Endothelial cell (in vitro differentiated cells): ENCODE data around the gene UBXN1. TPM values are rescaled to one million over a fixed set of nuclear protein-coding genes. Genes with fewer than 3 reads are reported as not detected.
A peak's percentile ranks its signal among the peaks of the same experiment; 100 is the strongest.
"Not testable (repeated sequence)": the region's sequence is repeated elsewhere in the genome, so short reads cannot be mapped to it uniquely, and the experiment has no call there.

Source experiments
- DNase-seq: peaks from one replicate; pipeline ENCODE4 v3.0.0; 2021; ENCODE audit warnings: low spot score
- H3K27ac Mint-ChIP-seq: one replicate; pipeline ENCODE4 v1.8.0; 2021; ENCODE audit warnings: mixed read lengths, inconsistent platforms; ENCODE audit not compliant: unreplicated experiment
- H3K27me3 Mint-ChIP-seq: one replicate; pipeline ENCODE4 v1.8.0; 2021; ENCODE audit warnings: mild to moderate bottlenecking, moderate library complexity, mixed read lengths, inconsistent platforms; ENCODE audit not compliant: unreplicated experiment
- H3K36me3 Mint-ChIP-seq: one replicate; pipeline ENCODE4 v1.8.0; 2021; ENCODE audit warnings: mild to moderate bottlenecking, low read depth, mixed read lengths, inconsistent platforms; ENCODE audit not compliant: unreplicated experiment
- H3K4me1 Mint-ChIP-seq: one replicate; pipeline ENCODE4 v1.8.0; 2021; ENCODE audit warnings: mild to moderate bottlenecking, mixed read lengths, inconsistent platforms; ENCODE audit not compliant: unreplicated experiment
- H3K4me3 Mint-ChIP-seq: one replicate; pipeline ENCODE4 v1.8.0; 2021; ENCODE audit warnings: mild to moderate bottlenecking, mixed read lengths, inconsistent platforms; ENCODE audit not compliant: unreplicated experiment
- H3K9me3 Mint-ChIP-seq: one replicate; pipeline ENCODE4 v1.8.0; 2021; ENCODE audit warnings: mixed read lengths, inconsistent platforms; ENCODE audit not compliant: unreplicated experiment
- total RNA-seq: library from RNA; stranded (reverse); fragmentation: NEBNext Ultra II Directional; extraction: Animal tissue kit (Norgen Biotek cat#: 25700); gene quantifications from one replicate; pipeline ENCODE4 v1.2.1, GENCODE V29; 2021; ENCODE audit not compliant: unreplicated experiment
- TF ChIP-seq, protein P1 (sequence below): fragments of 200-600 bp; sonication (generic); IDR thresholded peaks from one replicate; pipeline ENCODE4 v1.5.0; 2021; ENCODE audit warnings: antibody characterized with exemption; ENCODE audit not compliant: unreplicated experiment

The UBXN1 gene
- total RNA-seq, 1 donor from 2014 or later, result 137 TPM

DNA sequence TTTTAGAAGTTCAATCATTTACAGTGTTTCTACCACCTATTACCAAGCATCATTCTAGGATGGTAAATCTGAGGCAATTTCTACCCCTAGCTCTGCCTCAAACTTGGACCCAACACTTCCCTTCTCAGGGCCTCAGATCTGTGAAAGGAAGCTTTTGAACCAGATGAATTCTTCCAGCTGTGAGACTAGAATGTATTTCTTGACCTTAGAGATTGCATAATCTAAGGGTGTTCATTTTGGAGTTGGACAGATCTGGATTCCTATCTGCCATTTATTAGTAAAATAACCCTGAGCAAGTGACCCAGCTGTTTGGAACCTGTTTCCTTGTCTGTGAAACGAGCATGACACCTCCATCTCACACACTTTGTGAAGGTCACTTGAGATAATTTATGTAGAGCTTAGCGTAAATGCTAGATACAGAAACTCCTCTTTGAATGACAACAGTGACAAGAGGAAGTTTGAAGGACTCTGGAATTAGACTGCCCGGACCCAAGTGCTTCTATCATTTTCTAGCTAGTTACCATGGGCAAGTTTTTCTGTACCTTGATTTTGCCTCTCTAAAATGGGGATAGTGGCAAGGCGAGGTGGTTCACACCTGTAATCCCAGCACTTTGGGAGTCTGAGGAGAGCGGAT, 22.0 kb downstream of the UBXN1 start:
- no peak overlapping the region for H3K27ac Mint-ChIP-seq
- no peak overlapping the region for H3K4me3 Mint-ChIP-seq
- no peaks in the 10 kb centered on the region for H3K9me3 Mint-ChIP-seq
- TF ChIP-seq, protein P1, sequence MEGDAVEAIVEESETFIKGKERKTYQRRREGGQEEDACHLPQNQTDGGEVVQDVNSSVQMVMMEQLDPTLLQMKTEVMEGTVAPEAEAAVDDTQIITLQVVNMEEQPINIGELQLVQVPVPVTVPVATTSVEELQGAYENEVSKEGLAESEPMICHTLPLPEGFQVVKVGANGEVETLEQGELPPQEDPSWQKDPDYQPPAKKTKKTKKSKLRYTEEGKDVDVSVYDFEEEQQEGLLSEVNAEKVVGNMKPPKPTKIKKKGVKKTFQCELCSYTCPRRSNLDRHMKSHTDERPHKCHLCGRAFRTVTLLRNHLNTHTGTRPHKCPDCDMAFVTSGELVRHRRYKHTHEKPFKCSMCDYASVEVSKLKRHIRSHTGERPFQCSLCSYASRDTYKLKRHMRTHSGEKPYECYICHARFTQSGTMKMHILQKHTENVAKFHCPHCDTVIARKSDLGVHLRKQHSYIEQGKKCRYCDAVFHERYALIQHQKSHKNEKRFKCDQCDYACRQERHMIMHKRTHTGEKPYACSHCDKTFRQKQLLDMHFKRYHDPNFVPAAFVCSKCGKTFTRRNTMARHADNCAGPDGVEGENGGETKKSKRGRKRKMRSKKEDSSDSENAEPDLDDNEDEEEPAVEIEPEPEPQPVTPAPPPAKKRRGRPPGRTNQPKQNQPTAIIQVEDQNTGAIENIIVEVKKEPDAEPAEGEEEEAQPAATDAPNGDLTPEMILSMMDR, result no peak
- H3K4me1 Mint-ChIP-seq, result peaks cover 7% of the 10 kb centered on the region
- DNase-seq, result no peak
- H3K27me3 Mint-ChIP-seq, result peaks cover 8% of the 10 kb centered on the region
- H3K36me3 Mint-ChIP-seq, result no peaks in the 10 kb centered on the region

DNA sequence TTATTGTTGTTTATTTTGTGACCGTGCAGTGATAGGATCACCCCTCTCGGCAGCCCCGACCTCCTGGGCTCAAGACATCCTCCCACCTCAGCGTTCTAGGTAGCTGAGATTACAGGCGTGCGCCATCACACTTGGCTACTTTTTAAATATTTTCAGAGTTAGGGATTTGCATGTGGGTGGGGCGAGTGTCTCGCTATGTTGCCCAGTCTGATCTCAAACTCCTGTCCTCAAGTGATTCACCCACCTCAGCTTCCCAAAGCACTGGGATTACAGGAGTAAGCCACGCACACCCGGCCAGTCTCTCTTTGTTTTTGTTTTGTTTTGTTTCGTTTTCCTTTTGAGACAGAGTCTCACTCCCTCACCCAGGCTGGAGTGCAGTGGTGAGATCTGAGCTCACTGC, 24.6 kb downstream of the UBXN1 start:
- H3K27ac Mint-ChIP-seq, result peak overlapping the region; percentile 24
- H3K9me3 Mint-ChIP-seq, result no peaks in the 10 kb centered on the region
- no peak for DNase-seq
- TF ChIP-seq, protein P1, result no peak
- H3K36me3 Mint-ChIP-seq, result peaks cover 4% of the 10 kb centered on the region
- no peak overlapping the region for H3K4me3 Mint-ChIP-seq
- H3K27me3 Mint-ChIP-seq, result peaks cover 8% of the 10 kb centered on the region
- H3K4me1 Mint-ChIP-seq, result peaks cover 7% of the 10 kb centered on the region

DNA sequence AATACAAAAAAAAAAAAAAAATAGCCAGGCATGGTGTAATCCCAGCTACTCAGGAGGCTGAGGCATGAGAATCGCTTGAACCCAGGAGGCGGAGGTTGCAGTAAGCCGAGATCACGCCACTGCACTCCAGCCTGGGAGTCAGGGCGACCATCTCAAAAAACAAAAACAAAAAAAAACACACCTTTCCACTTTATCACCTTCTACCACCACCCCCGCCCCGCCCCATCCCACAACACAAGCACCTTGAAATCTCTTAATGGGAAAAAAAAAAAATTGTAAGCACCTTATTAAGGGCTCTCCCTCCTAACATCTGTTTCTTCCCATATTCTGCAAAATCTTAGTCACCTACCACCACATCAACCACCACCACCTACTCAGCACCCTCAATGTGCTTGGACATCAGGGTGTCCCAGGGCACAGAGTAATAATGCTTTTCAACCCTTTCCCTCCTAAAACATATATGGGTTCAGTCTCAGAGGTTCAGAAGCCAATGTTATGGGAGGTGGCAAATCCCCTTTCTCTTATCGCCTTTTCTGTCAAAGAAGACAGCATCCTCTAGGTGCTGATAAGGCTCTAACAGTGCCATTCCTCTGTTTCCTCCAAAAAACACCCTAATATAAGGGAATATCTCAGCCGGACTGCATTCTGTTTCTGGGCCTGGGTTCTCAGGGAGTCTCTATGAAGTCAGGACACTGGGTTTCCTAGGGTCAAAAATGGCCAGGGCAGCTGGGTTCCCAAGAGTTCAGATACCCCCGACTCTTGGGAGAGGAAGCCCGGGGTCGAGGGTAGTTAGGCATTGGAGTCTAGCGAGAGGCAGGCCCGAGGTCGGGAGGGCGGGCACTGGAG, 26.5 kb downstream of the UBXN1 start:
- H3K27me3 Mint-ChIP-seq, result peaks cover 12% of the 10 kb centered on the region
- peaks cover 12% of the 10 kb centered on the region for H3K36me3 Mint-ChIP-seq
- DNase-seq, result no peak
- peaks cover 7% of the 10 kb centered on the region for H3K4me1 Mint-ChIP-seq
- peak overlapping the region; percentile 82 for H3K27ac Mint-ChIP-seq
- TF ChIP-seq, protein P1, result no peak
- peak overlapping the region; percentile 95 for H3K4me3 Mint-ChIP-seq
- H3K9me3 Mint-ChIP-seq, result no peaks in the 10 kb centered on the region

DNA sequence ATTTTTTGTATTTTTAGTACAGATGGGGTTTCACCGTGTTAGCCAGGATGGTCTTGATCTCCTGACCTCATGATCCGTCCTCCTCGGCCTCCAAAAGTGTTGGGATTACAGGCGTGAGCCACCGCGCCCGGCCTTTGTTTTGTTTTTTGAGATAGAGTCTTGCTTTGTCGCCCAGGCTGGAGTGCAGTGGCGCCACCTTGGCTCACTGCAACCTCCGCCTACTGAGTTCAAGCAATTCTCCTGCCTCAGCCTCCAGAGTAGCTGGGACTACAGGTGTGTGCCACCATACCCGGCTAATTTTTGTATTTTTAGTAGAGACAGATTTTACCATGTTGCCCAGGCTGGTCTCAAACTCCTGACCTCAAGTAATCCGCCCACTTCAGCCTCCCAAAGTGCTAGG, 28.6 kb downstream of the UBXN1 start:
- H3K4me3 Mint-ChIP-seq, result not testable (repeated sequence)

DNA sequence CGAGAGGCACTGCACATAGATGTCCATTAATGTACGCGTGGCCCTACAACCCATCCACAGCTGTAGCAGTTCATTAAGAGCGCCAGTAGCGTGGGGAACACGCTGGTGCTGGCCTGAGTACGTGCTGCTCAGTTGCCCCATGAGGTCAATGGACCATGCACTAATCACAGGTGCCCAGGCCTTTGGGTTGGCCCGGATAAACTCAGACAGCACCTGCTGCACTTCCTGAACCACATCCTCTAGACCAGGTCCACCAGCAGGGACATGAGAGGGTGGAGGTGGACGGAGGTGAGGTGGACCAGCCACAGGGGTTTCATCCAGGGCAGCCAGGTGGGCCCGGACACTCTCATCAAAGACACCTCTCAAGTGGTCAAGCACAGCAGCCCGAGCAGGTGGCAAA, 29.4 kb downstream of the UBXN1 start:
- H3K27ac Mint-ChIP-seq, result no peak overlapping the region
- H3K4me3 Mint-ChIP-seq, result no peak overlapping the region
- DNase-seq, result no peak
- peaks cover 19% of the 10 kb centered on the region for H3K27me3 Mint-ChIP-seq
- H3K9me3 Mint-ChIP-seq, result no peaks in the 10 kb centered on the region
- peaks cover 22% of the 10 kb centered on the region for H3K4me1 Mint-ChIP-seq
- TF ChIP-seq, protein P1, result no peak
- peaks cover 25% of the 10 kb centered on the region for H3K36me3 Mint-ChIP-seq

More for the DNA sequence above, 28.6 kb downstream of the UBXN1 start:
- peaks cover 22% of the 10 kb centered on the region for H3K36me3 Mint-ChIP-seq
- H3K4me1 Mint-ChIP-seq, result peaks cover 16% of the 10 kb centered on the region
- not testable (repeated sequence) for H3K27ac Mint-ChIP-seq, DNase-seq, H3K9me3 Mint-ChIP-seq
- peaks cover 16% of the 10 kb centered on the region for H3K27me3 Mint-ChIP-seq
